Breast epithelium (tissue), 3 donors: Measurements from ENCODE around the gene H2AZ2.

Experiments
- POLR2A ChIP-seq: fragments of 450-650 bp; IDR thresholded peaks from one replicate; pipeline ENCODE4 v1.6.1; 2016; ENCODE audit warnings: antibody characterized with exemption, mild to moderate bottlenecking, moderate library complexity
- TF ChIP-seq, protein P1 (sequence below), 3 donors: fragments of 450-650 bp; IDR thresholded peaks; one replicate each; pipeline ENCODE4 v1.5.1; 2016 to 2017; ENCODE audit warnings: antibody characterized with exemption in 3 of 3, mild to moderate bottlenecking in 3 of 3, moderate library complexity in 3 of 3

DNA sequence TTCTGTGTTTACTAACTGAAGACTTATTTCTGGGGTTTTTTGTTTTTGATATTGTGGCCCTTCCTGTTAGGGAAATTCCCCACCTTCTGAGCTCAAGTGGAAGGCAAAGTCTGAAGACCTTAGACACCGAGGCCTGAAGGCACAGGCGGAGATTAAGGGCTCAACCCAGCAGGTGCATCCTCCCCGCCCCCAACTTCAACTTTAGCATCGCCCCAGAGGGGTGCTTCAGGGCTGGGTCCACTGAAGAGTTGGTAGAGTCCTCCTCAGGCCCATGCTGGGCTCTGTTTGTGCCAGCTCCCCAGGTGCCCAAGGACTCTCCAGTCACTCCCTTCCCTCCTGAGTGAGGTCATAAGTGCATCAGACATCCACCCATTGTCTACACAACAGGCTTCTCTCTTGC, 60.8 kb downstream of the H2AZ2 start:
- TF ChIP-seq, protein P1, sequence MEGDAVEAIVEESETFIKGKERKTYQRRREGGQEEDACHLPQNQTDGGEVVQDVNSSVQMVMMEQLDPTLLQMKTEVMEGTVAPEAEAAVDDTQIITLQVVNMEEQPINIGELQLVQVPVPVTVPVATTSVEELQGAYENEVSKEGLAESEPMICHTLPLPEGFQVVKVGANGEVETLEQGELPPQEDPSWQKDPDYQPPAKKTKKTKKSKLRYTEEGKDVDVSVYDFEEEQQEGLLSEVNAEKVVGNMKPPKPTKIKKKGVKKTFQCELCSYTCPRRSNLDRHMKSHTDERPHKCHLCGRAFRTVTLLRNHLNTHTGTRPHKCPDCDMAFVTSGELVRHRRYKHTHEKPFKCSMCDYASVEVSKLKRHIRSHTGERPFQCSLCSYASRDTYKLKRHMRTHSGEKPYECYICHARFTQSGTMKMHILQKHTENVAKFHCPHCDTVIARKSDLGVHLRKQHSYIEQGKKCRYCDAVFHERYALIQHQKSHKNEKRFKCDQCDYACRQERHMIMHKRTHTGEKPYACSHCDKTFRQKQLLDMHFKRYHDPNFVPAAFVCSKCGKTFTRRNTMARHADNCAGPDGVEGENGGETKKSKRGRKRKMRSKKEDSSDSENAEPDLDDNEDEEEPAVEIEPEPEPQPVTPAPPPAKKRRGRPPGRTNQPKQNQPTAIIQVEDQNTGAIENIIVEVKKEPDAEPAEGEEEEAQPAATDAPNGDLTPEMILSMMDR (IDR thresholded peaks at IDR 0.05) = no peak
- no peak for TF ChIP-seq POLR2A
